ENCODE data around the gene IKBKG. TPM values are rescaled to one million over a fixed set of nuclear protein-coding genes. Genes with fewer than 3 reads are reported as not detected.

IKBKG gene
- total and polyA plus RNA-seq, 2 of the 8 experiments (the other 6 are each of a cell fraction or from before 2014, with no cell fraction given) = 17.5 to 18.1 TPM

DNA sequence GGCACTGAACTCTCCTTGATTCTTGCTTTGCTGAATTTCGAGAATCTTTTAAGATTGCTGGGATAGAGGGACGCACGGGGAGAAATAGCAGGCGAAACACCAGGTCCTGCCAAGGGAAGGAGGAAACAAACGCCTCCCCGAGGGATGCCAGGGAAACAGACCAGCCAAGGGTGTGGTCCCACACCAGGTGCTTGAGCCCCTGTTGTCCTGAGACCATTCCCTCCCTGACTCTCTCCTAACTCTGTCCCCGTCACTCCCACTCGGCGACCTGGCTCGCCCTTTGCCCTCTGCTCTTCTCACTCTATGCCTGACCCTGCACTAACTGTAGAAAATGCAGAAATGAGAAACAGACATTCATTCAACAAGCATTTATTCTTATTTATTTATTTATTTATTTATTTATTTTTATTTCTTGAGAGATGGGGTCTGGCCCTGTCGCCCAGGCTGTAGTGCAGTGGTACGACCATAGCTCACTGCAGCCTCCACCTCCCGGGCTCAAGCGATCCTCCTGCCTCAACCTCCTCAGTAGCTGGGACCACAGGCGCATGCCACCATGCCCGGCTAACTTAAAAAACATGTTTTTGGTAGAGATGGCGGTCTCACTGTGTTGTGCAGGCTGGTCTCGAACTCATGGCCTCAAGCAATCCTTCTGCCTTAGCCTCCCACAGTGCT lies 55.5 kb downstream of the IKBKG start:
- no peak overlapping the region for H2BK5ac ChIP-seq (ENCODE audit: low read depth, low read length)
- no peaks in the 10 kb centered on the region for H4K20me1 ChIP-seq (replicated peaks in 1 of 2; ENCODE audit: control insufficient read depth in 1 of 2, insufficient read depth in 2 of 2, low read length in 2 of 2)
- no peak overlapping the region for H4K5ac ChIP-seq (ENCODE audit: insufficient read length, low read depth, low read length)
- H3K23me2 ChIP-seq (ENCODE audit: low read depth, low read length) = no peaks in the 10 kb centered on the region
- no peak overlapping the region for H4K91ac ChIP-seq (replicated peaks; ENCODE audit: insufficient read length, low read length)
- no peak overlapping the region for H3K23ac ChIP-seq (ENCODE audit: insufficient read length)
- no peak overlapping the region for H2BK15ac ChIP-seq (ENCODE audit: low read length)
- H3K4me2 ChIP-seq (ENCODE audit: insufficient read depth in 1 of 2, low read depth in 2 of 2, low read length in 2 of 2) = no peak overlapping the region
- H3K18ac ChIP-seq (ENCODE audit: extremely low read depth, low read length) = no peak overlapping the region
- no peak overlapping the region for H3K56ac ChIP-seq (replicated peaks; ENCODE audit: insufficient read length, low read depth, low read length)
- H2BK20ac ChIP-seq (ENCODE audit: low read length) = no peak overlapping the region
- H4K8ac ChIP-seq (ENCODE audit: extremely low read depth, insufficient read depth, low read length) = no peak overlapping the region
- H2AFZ ChIP-seq (ENCODE audit: low read length) = no peak overlapping the region
- FAIRE-seq (peak; percentile 39), DNase-seq (ENCODE audit: low read depth in 1 of 2, low spot score in 2 of 2) (no peak)
- H2BK12ac ChIP-seq (ENCODE audit: low read depth, low read length) = no peak overlapping the region
- CTCF ChIA-PET (ENCODE audit: partially characterized antibody) = interaction anchor here (0.7 to 1.3 kb wide), 2 partner anchors 9 kb away, joined by 3 read pairs; no protein-coding TSS in a partner anchor
- H3K27ac ChIP-seq (ENCODE audit: low read depth, low read length) = no peak overlapping the region
- no peaks in the 10 kb centered on the region for H3K36me3 ChIP-seq (ENCODE audit: control insufficient read depth in 2 of 4, insufficient read depth in 4 of 4, low read length in 3 of 4)
- no peaks in the 10 kb centered on the region for H3K79me1 ChIP-seq (ENCODE audit: low read depth, low read length)
- no peak for TF ChIP-seq GABPA (IDR thresholded peaks at IDR 0.05; ENCODE audit: borderline replicate concordance, insufficient read depth, low read length)
- no peak for TF ChIP-seq MAFK (IDR thresholded peaks at IDR 0.05; ENCODE audit: low read depth, low read length)
- TF ChIP-seq CEBPB (IDR thresholded peaks at IDR 0.05; ENCODE audit: low read depth, low read length) = no peak
- no peak for TF ChIP-seq NRF1 (IDR thresholded peaks at IDR 0.05; ENCODE audit: low read depth, low read length)
- TF ChIP-seq HDAC2 (IDR thresholded peaks at IDR 0.05; ENCODE audit: borderline replicate concordance in 1 of 2, low read depth in 2 of 2, low read length in 2 of 2) = no peak
- H3K4me3 ChIP-seq (ENCODE audit: extremely low read depth in 1 of 4, insufficient read depth in 2 of 4, low read depth in 3 of 4, low read length in 4 of 4) = no peak overlapping the region
- 93% methylated on average over 14 of the region's 18 CpGs; no CpG with 5 or more reads in 1 of the 2 experiments for WGBS, 2 experiments (ENCODE audit: extremely low coverage in 1 of 2, insufficient coverage in 1 of 2, insufficient read length in 1 of 2, insufficient replicate concordance in 2 of 2, low coverage in 1 of 2, low lambda C conversion rate in 2 of 2, missing lambda C conversion rate in 1 of 2)
- POLR2A ChIA-PET (ENCODE audit: partially characterized antibody) = no interaction called here
- H3K27me3 ChIP-seq (replicated peaks in 1 of 4; ENCODE audit: control insufficient read depth in 3 of 4, extremely low read depth in 1 of 4, insufficient read depth in 3 of 4, low read length in 3 of 4) = no peaks in the 10 kb centered on the region
- peaks cover 0 to 2% (median 0%) of the 10 kb centered on the region in 4 experiments; a peak in 1 of 7 replicates for H3K4me1 ChIP-seq (replicated peaks in 1 of 4; ENCODE audit: control insufficient read depth in 3 of 4, insufficient read depth in 4 of 4, low read length in 3 of 4)
- H3K4ac ChIP-seq (replicated peaks; ENCODE audit: insufficient read length, low read depth, low read length) = no peak overlapping the region
- H3K9me3 ChIP-seq (ENCODE audit: insufficient read depth in 2 of 2, low read depth in 1 of 2, low read length in 1 of 2) = no peaks in the 10 kb centered on the region; a peak in 2 of 4 replicates
- no peak overlapping the region for H3K14ac ChIP-seq (ENCODE audit: insufficient read length)
- H3K79me2 ChIP-seq (ENCODE audit: control insufficient read depth in 1 of 2, insufficient read depth in 2 of 2, low read length in 2 of 2) = no peaks in the 10 kb centered on the region
- no peak overlapping the region for H2BK120ac ChIP-seq (replicated peaks; ENCODE audit: low read depth, low read length)
- no peak overlapping the region for H3K9ac ChIP-seq (replicated peaks in 1 of 4; ENCODE audit: extremely low read depth in 1 of 4, low read depth in 3 of 4, low read length in 3 of 4)
- H2AK5ac ChIP-seq (ENCODE audit: low read depth, low read length) = no peak overlapping the region

Data from H1 (cell line).